DOHH2 (cell line): ENCODE measurements around the gene PPP2R2D.

Source experiments
- H3F3A ChIP-seq: fragments of 200-600 bp; sonication (generic), shearing (Covaris generic); 2 replicates; pipeline ENCODE4 v1.6.0; 2016; ENCODE audit warnings: antibody characterized with exemption, mild to moderate bottlenecking; ENCODE audit not compliant: control insufficient read depth, insufficient read depth
- H3K27ac ChIP-seq: fragments of 200-600 bp; sonication (generic); 2 replicates; pipeline ENCODE4 v1.5.1; 2014; ENCODE audit warnings: low read depth, mild to moderate bottlenecking, low read length, moderate library complexity
- H3K27me3 ChIP-seq: fragments of 200-600 bp; sonication (generic); 2 replicates; pipeline ENCODE4 v1.6.1; 2014; ENCODE audit warnings: mild to moderate bottlenecking, low read length, mixed read lengths; ENCODE audit not compliant: control insufficient read depth
- H3K36me3 ChIP-seq: fragments of 200-600 bp; sonication (generic); 2 replicates; pipeline ENCODE4 v1.6.1; 2014; ENCODE audit warnings: mild to moderate bottlenecking, low read length, moderate library complexity, mixed read lengths; ENCODE audit not compliant: control insufficient read depth
- H3K4me1 ChIP-seq: fragments of 200-600 bp; sonication (generic); 2 replicates; pipeline ENCODE4 v1.6.1; 2014; ENCODE audit warnings: mild to moderate bottlenecking, low read length, mixed read lengths; ENCODE audit not compliant: control insufficient read depth
- H3K4me2 ChIP-seq: fragments of 200-600 bp; sonication (generic); 2 replicates; pipeline ENCODE4 v1.6.0; 2014; ENCODE audit warnings: mild to moderate bottlenecking, low read length, moderate library complexity
- H3K4me3 ChIP-seq: fragments of 200-600 bp; sonication (generic); 2 replicates; pipeline ENCODE4 v1.5.1; 2014; ENCODE audit warnings: mild to moderate bottlenecking, low read length, mixed read lengths
- H3K79me2 ChIP-seq: fragments of 200-600 bp; sonication (generic); 2 replicates; pipeline ENCODE4 v1.6.1; 2014; ENCODE audit warnings: mild to moderate bottlenecking, low read length, mixed read lengths; ENCODE audit not compliant: control insufficient read depth
- H3K9me2 ChIP-seq: fragments of 200-600 bp; sonication (generic); replicated peaks from 2 replicates; pipeline ENCODE4 v1.6.1; 2014; ENCODE audit warnings: mild to moderate bottlenecking, low read length, mixed read lengths; ENCODE audit not compliant: control insufficient read depth
- H3K9me3 ChIP-seq: fragments of 200-600 bp; sonication (generic); 2 replicates; pipeline ENCODE4 v1.6.1; 2014; ENCODE audit warnings: antibody characterized with exemption, low read length, mixed read lengths; ENCODE audit not compliant: control insufficient read depth, insufficient read depth
- H4K20me1 ChIP-seq: fragments of 200-600 bp; sonication (generic); 2 replicates; pipeline ENCODE4 v1.6.0; 2014; ENCODE audit warnings: low read depth, mild to moderate bottlenecking, antibody characterized with exemption, low read length, moderate library complexity; ENCODE audit not compliant: control insufficient read depth, insufficient read depth
- EZH2phosphoT487 ChIP-seq: fragments of 200-600 bp; sonication (generic); IDR thresholded peaks from 2 replicates; pipeline ENCODE4 v1.6.1; 2017; ENCODE audit warnings: borderline replicate concordance, mild to moderate bottlenecking, antibody characterized with exemption, low read length, moderate library complexity, mixed read lengths
- TF ChIP-seq, protein P1 (sequence below): fragments of 200-600 bp; sonication (generic); IDR thresholded peaks from one replicate; pipeline ENCODE4 v1.5.1; 2014; ENCODE audit warnings: antibody characterized with exemption, mild to moderate bottlenecking, low read depth, low read length; ENCODE audit not compliant: poor library complexity, severe bottlenecking

The PPP2R2D gene

DNA sequence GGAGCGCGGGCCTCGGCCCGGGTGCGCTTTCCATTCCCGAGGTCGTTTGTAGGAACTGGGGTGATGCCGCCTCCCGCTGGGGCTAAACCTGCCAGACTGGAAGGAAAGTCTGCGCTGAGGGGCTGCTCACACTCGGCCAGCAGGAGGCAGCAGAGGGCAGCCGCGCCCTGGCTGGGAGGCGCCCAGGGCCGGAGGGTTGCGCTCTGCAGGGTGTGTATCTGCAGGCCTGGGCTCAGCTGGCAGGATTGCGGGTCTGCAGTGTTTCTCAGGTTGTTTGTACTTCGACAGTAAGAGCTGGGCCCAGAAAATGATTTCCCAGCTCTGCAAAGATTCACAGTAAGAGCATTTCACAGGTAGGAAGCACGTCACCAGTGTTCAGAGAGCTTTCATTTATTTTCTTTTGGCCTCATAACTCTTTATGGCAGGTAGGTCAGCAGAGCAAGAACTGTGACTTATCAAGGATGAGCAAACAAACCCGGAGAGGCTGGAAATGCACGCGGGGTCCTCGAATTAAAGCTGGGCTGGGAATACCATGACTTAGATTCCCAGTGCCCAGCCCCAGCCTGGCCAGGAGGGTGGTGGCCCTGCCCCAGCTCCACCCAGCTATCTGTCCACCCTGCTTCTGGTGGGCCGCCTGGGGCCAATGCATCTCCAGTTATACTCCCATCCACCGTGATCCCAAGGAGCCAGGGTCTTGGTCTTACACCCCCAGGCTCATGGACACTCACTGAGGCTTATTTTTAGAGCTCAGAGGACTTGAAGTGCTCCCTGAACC lies 15.2 kb upstream of the PPP2R2D start:
- Histone ChIP-seq H3K4me3 (no peak overlapping the region), H3K36me3 (no peaks in the 10 kb centered on the region), H3K27ac (no peak overlapping the region), H3K4me2 (no peak overlapping the region), H4K20me1 (no peaks in the 10 kb centered on the region), H3K4me1 (no peaks in the 10 kb centered on the region), H3K27me3 (no peaks in the 10 kb centered on the region), H3K9me3 (peaks cover 11% of the 10 kb centered on the region; the same call in 1 of the 2 replicates), H3K79me2 (no peaks in the 10 kb centered on the region), H3F3A (no peaks in the 10 kb centered on the region), H3K9me2 (no peaks in the 10 kb centered on the region)
- TF ChIP-seq, protein P1, sequence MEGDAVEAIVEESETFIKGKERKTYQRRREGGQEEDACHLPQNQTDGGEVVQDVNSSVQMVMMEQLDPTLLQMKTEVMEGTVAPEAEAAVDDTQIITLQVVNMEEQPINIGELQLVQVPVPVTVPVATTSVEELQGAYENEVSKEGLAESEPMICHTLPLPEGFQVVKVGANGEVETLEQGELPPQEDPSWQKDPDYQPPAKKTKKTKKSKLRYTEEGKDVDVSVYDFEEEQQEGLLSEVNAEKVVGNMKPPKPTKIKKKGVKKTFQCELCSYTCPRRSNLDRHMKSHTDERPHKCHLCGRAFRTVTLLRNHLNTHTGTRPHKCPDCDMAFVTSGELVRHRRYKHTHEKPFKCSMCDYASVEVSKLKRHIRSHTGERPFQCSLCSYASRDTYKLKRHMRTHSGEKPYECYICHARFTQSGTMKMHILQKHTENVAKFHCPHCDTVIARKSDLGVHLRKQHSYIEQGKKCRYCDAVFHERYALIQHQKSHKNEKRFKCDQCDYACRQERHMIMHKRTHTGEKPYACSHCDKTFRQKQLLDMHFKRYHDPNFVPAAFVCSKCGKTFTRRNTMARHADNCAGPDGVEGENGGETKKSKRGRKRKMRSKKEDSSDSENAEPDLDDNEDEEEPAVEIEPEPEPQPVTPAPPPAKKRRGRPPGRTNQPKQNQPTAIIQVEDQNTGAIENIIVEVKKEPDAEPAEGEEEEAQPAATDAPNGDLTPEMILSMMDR: peak; percentile 77
- TF ChIP-seq EZH2phosphoT487: no peak

DNA sequence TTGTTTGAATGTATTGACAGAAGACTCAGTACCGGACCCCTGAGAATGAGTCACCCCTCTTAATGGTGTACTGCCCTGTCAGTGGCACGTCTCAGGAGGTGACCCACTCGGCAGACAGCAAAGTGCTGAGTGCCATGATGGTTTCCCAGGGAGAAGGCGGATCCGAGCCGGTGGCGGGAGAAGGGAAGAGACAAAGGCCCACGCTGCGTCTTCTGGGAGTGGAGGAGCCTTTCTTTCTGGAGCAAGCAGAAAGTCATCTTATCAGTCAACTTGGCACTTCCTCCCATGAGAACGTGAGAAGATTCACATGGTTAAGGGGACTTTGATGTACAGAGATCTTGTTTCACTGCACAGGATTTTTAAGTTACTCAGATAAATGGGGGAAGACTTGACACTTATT lies 14.6 kb upstream of the PPP2R2D start:
- Histone ChIP-seq H3K9me2 (no peaks in the 10 kb centered on the region), H3K9me3 (peaks cover 11% of the 10 kb centered on the region; the same call in 1 of the 2 replicates), H3K36me3 (no peaks in the 10 kb centered on the region), H3K27ac (no peak overlapping the region), H3K79me2 (no peaks in the 10 kb centered on the region), H3K4me3 (no peak overlapping the region), H4K20me1 (no peaks in the 10 kb centered on the region), H3K27me3 (no peaks in the 10 kb centered on the region), H3K4me1 (no peaks in the 10 kb centered on the region), H3F3A (no peaks in the 10 kb centered on the region), H3K4me2 (no peak overlapping the region)
- TF ChIP-seq, protein P1: no peak
- no peak for TF ChIP-seq EZH2phosphoT487

DNA sequence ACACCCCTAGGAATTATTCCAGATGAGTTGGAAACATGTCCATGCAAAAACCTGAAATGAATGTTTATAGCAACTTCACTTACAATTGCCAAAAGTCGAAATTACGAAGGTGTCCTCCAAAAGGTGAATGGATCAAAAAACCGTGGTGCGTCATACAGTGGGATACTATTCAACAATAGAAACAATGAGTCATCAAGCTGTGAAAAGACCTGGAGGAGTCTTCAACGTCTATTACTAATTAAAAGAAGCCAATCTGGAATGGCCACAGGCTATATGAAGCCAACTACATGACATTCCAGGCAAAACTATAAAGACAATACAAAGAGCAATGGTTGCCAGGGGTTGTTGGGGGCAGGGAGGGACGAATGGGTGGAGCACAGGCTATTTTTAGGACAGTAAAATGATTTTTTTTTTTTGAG lies 12.6 kb upstream of the PPP2R2D start:
- Histone ChIP-seq H3K4me2 (no peak overlapping the region), H3K79me2 (no peaks in the 10 kb centered on the region), H3K27ac (no peak overlapping the region), H3K9me2 (no peaks in the 10 kb centered on the region), H3F3A (no peaks in the 10 kb centered on the region), H3K27me3 (no peaks in the 10 kb centered on the region), H3K9me3 (peaks cover 6% of the 10 kb centered on the region; the same call in 1 of the 2 replicates), H4K20me1 (no peaks in the 10 kb centered on the region), H3K4me1 (no peaks in the 10 kb centered on the region), H3K4me3 (no peak overlapping the region), H3K36me3 (no peaks in the 10 kb centered on the region)
- TF ChIP-seq, protein P1: no peak
- no peak for TF ChIP-seq EZH2phosphoT487
